Common myeloid progenitor, CD34-positive (primary cell): ENCODE measurements around the gene PIK3CG.
A peak's percentile ranks its signal among the peaks of the same experiment; 100 is the strongest.

Experiments
- CTCF ChIA-PET: fragments of 350-600 bp; sonication (Branson Sonifier 250); formaldehyde crosslinking; loops from one replicate; lab custom pipeline; 2021; ENCODE audit warnings: antibody characterized with exemption; lab: Charles Lee
- POLR2A ChIA-PET: fragments of 350-600 bp; sonication (Branson Sonifier 250); formaldehyde crosslinking; loops from one replicate; lab custom pipeline; 2021; ENCODE audit warnings: antibody characterized with exemption; lab: Charles Lee
- DNase-seq, 3 donors: peaks; one replicate each; pipeline versions ENCODE4 v3.0.0 to v3.0.0-alpha.2; 2013
- H3K27ac ChIP-seq, 2 experiments: 1 replicate in 1 of 2; 2 replicates in 1 of 2; pipeline ENCODE4 v1.7.0; 2013; ENCODE audit warnings: inconsistent platforms in 2 of 2, low read length in 2 of 2, mild to moderate bottlenecking in 2 of 2, low read depth in 1 of 2, moderate library complexity in 1 of 2; ENCODE audit not compliant: severe bottlenecking in 2 of 2, insufficient read depth in 1 of 2, poor library complexity in 1 of 2
- H3K27me3 ChIP-seq, 5 experiments: replicated peaks in 2 of 5; 1 replicate in 3 of 5; 2 replicates in 2 of 5; pipeline versions ENCODE4 v1.6.1 to v1.7.0; 2013; ENCODE audit warnings: low read length in 4 of 5, mild to moderate bottlenecking in 2 of 5, moderate library complexity in 2 of 5, inconsistent platforms in 1 of 5; ENCODE audit not compliant: insufficient read depth in 5 of 5, control insufficient read depth in 4 of 5
- H3K36me3 ChIP-seq, 4 experiments: 1 replicate in 2 of 4; 2 replicates in 2 of 4; pipeline versions ENCODE4 v1.6.1 to v1.7.0; 2013; ENCODE audit warnings: low read length in 3 of 4, control low read depth in 1 of 4, mild to moderate bottlenecking in 1 of 4; ENCODE audit not compliant: control insufficient read depth in 4 of 4, insufficient read depth in 4 of 4
- H3K4me1 ChIP-seq, 4 experiments: 1 replicate in 3 of 4; 2 replicates in 1 of 4; pipeline versions ENCODE4 v1.6.1 to v1.7.1; 2013; ENCODE audit warnings: low read length in 3 of 4, mild to moderate bottlenecking in 3 of 4, control low read depth in 1 of 4, inconsistent platforms in 1 of 4, moderate library complexity in 1 of 4; ENCODE audit not compliant: control insufficient read depth in 4 of 4, insufficient read depth in 4 of 4; ENCODE audit errors: control extremely low read depth in 1 of 4
- H3K4me3 ChIP-seq, 7 experiments: 1 replicate in 4 of 7; 2 replicates in 3 of 7; pipeline versions ENCODE4 v1.5.1 to v1.7.0; 2013; ENCODE audit warnings: mild to moderate bottlenecking in 7 of 7, low read length in 6 of 7, moderate library complexity in 6 of 7, inconsistent platforms in 2 of 7, low read depth in 2 of 7, control low read depth in 1 of 7; ENCODE audit not compliant: insufficient read depth in 4 of 7, control insufficient read depth in 1 of 7; ENCODE audit errors: extremely low read depth in 1 of 7
- H3K9me3 ChIP-seq, 5 experiments: 1 replicate in 4 of 5; 2 replicates in 1 of 5; pipeline versions ENCODE4 v1.6.1 to v1.7.1; 2013; ENCODE audit warnings: low read length in 4 of 5, mild to moderate bottlenecking in 2 of 5, inconsistent platforms in 1 of 5, low read depth in 1 of 5, moderate library complexity in 1 of 5; ENCODE audit not compliant: control insufficient read depth in 4 of 5, insufficient read depth in 2 of 5; ENCODE audit errors: control extremely low read depth in 1 of 5
- WGBS: methylation state at CpG from one replicate; pipeline ENCODE4 v1.1.5; 2013; ENCODE audit not compliant: insufficient coverage; 5-methylcytosine and 5-hydroxymethylcytosine counted together

The PIK3CG gene

GRCh38 chr7:106866298-106867281 lies 1.5 kb downstream of the PIK3CG start:
- 0% methylated on average over 1 of the region's 5 CpGs for WGBS
- peaks cover 12 to 32% (median 20%) of the 10 kb centered on the region in 4 experiments for H3K36me3 ChIP-seq
- H3K4me3 ChIP-seq: peak overlapping the region in 6 of 7 experiments; percentile 80 to 97 (median 92)
- no peaks in the 10 kb centered on the region for H3K9me3 ChIP-seq
- H3K27ac ChIP-seq: peak overlapping the region; percentile 81 to 93
- no peaks in the 10 kb centered on the region for H3K27me3 ChIP-seq
- ChIA-PET POLR2A (interaction anchor here (0.6 kb wide), 1 partner anchor 28 kb away, joined by 3 read pairs; no protein-coding TSS in a partner anchor), CTCF (no interaction called here)
- peaks cover 46 to 82% (median 53%) of the 10 kb centered on the region in 4 experiments for H3K4me1 ChIP-seq
- DNase-seq: peak in 2 of 3 donors; percentile 62 to 71

GRCh38 chr7:106867641-106868351 lies 2.7 kb downstream of the PIK3CG start:
- Histone ChIP-seq H3K4me3 (peak overlapping the region in 2 of 7 experiments; percentile 83 to 94), H3K27me3 (no peaks in the 10 kb centered on the region), H3K36me3 (peaks cover 12 to 44% (median 26%) of the 10 kb centered on the region in 4 experiments), H3K9me3 (no peaks in the 10 kb centered on the region), H3K27ac (peak overlapping the region in 1 of 2 experiments; percentile 93), H3K4me1 (peaks cover 52 to 83% (median 53%) of the 10 kb centered on the region in 4 experiments)
- POLR2A ChIA-PET: no interaction called here
- no peak for DNase-seq
- CTCF ChIA-PET: interaction anchor here (2.2 kb wide), 1 partner anchor 75 kb away, joined by 9 read pairs; no protein-coding TSS in a partner anchor
- 97% methylated on average over 46 of the region's 54 CpGs for whole genome bisulfite sequencing

DNA sequence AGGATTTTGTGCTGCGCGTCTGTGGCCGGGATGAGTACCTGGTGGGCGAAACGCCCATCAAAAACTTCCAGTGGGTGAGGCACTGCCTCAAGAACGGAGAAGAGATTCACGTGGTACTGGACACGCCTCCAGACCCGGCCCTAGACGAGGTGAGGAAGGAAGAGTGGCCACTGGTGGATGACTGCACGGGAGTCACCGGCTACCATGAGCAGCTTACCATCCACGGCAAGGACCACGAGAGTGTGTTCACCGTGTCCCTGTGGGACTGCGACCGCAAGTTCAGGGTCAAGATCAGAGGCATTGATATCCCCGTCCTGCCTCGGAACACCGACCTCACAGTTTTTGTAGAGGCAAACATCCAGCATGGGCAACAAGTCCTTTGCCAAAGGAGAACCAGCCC lies 3.3 kb downstream of the PIK3CG start:
- H3K4me3 ChIP-seq: no peak overlapping the region
- peaks cover 12 to 45% (median 27%) of the 10 kb centered on the region in 4 experiments for H3K36me3 ChIP-seq
- no peak for DNase-seq
- ChIA-PET CTCF (interaction anchor here (2.2 kb wide), 1 partner anchor 75 kb away, joined by 9 read pairs; no protein-coding TSS in a partner anchor), POLR2A (no interaction called here)
- no peaks in the 10 kb centered on the region for H3K9me3 ChIP-seq
- no peaks in the 10 kb centered on the region for H3K27me3 ChIP-seq
- H3K4me1 ChIP-seq: peaks cover 47 to 81% (median 51%) of the 10 kb centered on the region in 4 experiments
- no peak overlapping the region for H3K27ac ChIP-seq
- over 99% methylated on average over 14 of the region's 20 CpGs for WGBS

- Histone ChIP-seq H3K4me3 (peak overlapping the region in 5 of 7 experiments; percentile 25 to 48 (median 29)), H3K27ac (peak overlapping the region in 1 of 2 experiments; percentile 77), H3K9me3 (no peaks in the 10 kb centered on the region), H3K4me1 (peaks cover 32 to 75% (median 45%) of the 10 kb centered on the region in 4 experiments), H3K36me3 (peaks cover 12 to 58% (median 32%) of the 10 kb centered on the region in 4 experiments), H3K27me3 (no peaks in the 10 kb centered on the region)
- POLR2A ChIA-PET: no interaction called here
- CTCF ChIA-PET: interaction anchor here (1.4 to 2.2 kb wide), 3 partner anchors 10 to 77 kb away, joined by 3 to 9 read pairs (median 4); no protein-coding TSS in a partner anchor
- DNase-seq: no peak
- no CpG with 5 or more reads among the region's 1 CpG for WGBS
These were observed 4.9 kb downstream of the PIK3CG start for GRCh38 chr7:106869954-106870353.

DNA sequence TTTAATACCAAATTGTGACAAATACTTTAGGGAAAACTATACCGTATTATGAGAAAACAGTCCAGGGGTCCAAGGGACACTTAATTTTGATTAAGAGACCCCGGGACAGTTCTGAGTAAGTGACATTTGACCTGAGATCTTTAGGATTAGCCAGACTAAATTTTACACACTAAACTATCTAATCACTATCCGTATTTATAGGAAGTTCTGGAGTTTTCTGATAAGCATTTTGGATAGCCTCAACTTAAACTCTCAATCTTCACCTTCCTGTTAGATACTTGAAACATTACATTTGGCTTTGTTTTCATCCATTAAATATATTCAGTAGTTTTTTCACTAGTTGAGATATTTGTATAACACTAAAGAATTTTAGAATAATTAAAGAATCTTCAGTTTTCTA lies 5.4 kb downstream of the PIK3CG start:
- Histone ChIP-seq H3K4me3 (peak overlapping the region in 5 of 7 experiments; percentile 25 to 48 (median 29)), H3K9me3 (peaks cover 0 to 4% (median 0%) of the 10 kb centered on the region in 5 experiments), H3K4me1 (peaks cover 32 to 71% (median 45%) of the 10 kb centered on the region in 4 experiments), H3K27ac (peak overlapping the region; percentile 53 to 77), H3K36me3 (peaks cover 12 to 62% (median 36%) of the 10 kb centered on the region in 4 experiments), H3K27me3 (no peaks in the 10 kb centered on the region)
- 0% methylated on average over 1 of the region's 3 CpGs for WGBS
- ChIA-PET POLR2A (no interaction called here), CTCF (interaction anchor here (1.7 to 1.9 kb wide), 2 partner anchors 11 to 16 kb away, joined by 4 read pairs; no protein-coding TSS in a partner anchor)
- DNase-seq: no peak

DNA sequence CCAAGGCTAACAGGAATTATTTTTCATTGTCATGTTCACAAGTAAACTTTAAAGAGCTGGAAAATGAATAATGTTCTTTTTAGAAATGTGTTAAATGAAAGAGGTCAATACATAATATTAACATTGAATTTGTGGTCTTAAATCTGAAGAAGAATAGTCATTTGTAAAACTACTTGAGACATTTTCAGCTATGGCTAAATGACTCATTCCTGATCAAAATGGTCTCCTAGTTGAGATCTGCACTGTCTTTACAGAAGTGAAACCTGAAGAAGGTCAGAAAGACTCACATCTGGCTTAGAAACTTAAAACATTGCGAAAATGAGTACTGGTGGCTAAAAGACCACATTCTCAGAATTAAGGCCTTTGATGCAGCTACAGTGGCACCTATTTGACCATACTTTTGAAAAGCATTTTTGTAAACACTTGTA lies 5.9 kb downstream of the PIK3CG start:
- no CpG with 5 or more reads among the region's 1 CpG for WGBS
- Histone ChIP-seq H3K27me3 (no peaks in the 10 kb centered on the region), H3K9me3 (peaks cover 0 to 6% (median 0%) of the 10 kb centered on the region in 5 experiments), H3K4me1 (peaks cover 32 to 69% (median 45%) of the 10 kb centered on the region in 4 experiments), H3K36me3 (peaks cover 12 to 64% (median 37%) of the 10 kb centered on the region in 4 experiments), H3K27ac (peak overlapping the region; percentile 53 to 77), H3K4me3 (peak overlapping the region in 4 of 7 experiments; percentile 25 to 48 (median 44))
- DNase-seq: peak; percentile 44 to 80 (median 67)
- ChIA-PET POLR2A (no interaction called here), CTCF (interaction anchor here (1.3 to 1.9 kb wide), 2 partner anchors 12 to 16 kb away, joined by 3 to 4 read pairs; no protein-coding TSS in a partner anchor)
